ENCODE data around the gene KIAA0825.

KIAA0825 gene, protein sequence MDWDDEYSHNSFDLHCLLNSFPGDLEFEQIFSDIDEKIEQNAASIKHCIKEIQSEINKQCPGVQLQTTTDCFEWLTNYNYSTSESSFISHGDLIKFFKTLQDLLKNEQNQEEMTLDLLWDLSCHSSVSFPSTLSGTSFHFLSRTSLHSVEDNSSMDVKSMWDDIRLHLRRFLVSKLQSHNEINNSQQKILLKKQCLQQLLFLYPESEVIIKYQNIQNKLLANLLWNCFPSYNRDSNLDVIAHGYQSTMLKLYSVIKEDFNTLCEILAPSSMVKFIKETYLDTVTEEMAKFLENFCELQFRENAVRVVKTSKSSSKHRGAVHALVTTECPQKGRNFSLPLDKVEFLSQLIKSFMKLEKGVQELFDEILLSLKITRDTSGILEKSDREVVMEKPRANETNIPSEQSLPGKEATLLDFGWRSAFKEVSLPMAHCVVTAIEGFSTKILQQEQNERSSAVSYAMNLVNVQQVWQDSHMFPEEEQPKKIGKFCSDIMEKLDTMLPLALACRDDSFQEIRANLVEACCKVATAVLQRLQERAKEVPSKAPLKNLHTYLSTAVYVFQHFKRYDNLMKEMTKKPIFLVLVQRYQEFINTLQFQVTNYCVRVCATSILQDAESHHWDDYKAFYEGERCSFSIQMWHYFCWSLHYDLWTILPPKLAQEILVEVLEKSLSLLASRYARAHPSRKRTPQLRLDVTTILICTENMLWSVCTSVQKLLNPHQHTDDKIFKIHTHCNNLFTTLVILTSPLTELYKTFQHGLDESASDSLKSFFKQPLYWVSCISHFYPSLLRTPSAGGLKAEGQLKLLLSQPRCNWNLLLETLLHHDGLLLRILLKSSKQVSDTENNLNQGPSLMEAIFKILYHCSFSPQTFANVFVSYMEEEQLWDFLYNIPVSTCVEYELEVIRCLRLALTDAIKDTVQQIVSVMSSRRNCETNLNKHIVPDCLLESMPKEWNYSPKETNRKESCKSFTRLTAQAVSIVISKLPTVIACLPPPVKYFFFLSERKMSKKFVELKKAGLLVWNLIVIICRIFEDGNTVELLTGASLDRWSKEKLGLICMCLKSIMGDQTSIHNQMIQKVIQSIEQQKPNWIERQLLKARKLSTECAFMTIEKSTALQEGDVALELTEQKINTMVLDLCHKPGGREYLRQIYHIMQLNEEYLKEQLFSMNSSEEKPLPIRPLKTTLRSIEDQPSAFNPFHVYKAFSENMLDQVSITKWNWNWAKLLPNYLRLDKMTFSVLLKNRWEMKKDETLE (N-terminal part only)
- 0.97 to 8.7 (median 4.7) reads per million in 18 experiments for total RNA-seq

- peak; percentile 82 to 89 for DNase-seq
Observed at GRCh38 chr5:94618493-94619328, at the start of gene KIAA0825, which contains the start of gene SLF1. TSS of gene KIAA0825 (minus strand) at chr5:94618604. CDS start at chr5:94537126, 81,478 bp downstream. TSS of gene SLF1 (plus strand) at chr5:94618669. CDS start at chr5:94628811, 10,142 bp downstream.

GRCh38 chr5:94667937-94668336 is 49.5 kb upstream of the KIAA0825 start:
- DNase-seq, result no peak

DNA sequence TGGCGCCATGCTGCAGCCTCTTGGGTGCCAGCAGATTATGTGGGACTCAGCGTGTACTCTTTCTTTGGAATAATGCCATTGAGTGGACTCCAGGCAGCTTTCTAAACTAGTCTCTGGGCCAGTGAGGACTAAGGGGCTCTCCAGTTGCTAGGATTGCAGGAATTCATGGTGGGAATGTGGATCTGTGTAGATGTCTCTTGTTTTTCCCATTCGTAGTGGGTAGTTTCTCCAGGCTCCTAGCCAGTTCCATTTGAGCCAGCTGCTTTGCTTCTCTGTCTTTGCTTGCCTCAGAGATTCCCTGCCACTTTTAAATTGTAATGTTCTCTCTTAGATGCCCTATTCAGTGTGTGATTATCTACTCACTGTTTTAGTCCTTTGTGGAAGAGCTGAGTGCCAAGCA is 42.7 kb upstream of the KIAA0825 start:
- DNase-seq, result no peak

- no peak for DNase-seq
Observed at GRCh38 chr5:94660506-94660905, 42.1 kb upstream of the KIAA0825 start.

- DNase-seq, result no peak
Observed at GRCh38 chr5:94658272-94658671, 39.9 kb upstream of the KIAA0825 start.

DNA sequence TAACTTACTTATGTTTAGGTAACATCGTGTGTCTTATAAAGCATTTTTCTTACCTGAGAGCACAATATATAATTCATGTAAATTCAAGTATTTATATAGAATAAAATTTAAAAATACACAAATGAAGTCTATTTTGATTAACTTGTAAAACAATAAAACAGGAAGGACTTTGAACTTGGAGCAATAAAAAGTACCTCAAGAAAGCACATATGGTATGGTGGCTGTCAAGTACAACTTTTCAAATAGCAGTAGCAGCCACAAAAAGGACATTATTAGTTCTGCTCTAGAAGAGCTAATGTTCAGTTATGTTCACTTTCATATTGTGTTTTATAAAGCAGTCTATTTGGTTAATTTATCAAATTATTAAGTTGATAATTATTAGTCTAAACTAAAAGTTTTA is 31.5 kb upstream of the KIAA0825 start:
- no peak for DNase-seq

DNA sequence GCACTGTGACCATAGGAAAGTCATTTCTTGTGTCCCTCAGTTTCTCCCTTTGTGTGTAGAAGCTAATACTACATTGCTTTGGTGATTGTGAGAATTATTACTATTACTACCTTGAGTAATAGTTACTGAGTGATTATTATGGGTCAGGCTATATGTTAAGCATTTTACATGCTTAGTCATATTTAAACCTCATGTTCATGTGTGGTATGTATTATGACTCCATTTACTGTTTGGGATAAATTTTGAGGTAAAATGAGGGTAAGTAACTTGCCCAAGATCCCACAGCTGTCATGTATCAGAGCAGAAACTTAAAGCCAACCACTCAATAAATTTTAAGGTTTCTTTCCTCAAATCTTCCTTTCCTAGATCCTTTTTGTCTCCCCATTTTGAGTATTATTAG is 28.4 kb upstream of the KIAA0825 start:
- DNase-seq, result no peak

- DNase-seq, result no peak
Observed at GRCh38 chr5:94645053-94645452, 26.6 kb upstream of the KIAA0825 start.

DNA sequence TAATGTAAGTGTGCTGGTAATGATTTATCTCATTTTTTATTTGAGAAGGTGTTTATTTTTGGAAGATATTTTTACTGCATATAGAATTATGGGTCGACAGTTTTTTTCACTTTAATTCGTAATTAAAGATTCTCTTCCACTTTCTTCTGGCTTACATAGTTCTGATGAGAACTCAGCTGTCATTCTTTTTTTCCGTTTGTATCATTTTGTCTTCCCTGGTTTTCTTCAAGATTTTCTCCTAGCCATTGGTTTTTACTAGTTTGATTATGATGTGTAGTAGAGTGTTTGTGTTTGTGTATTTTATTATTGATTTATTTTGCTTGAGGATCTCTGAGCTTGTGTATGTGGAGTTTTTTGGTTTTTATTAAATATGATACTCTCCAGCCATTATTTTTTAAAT is 21.8 kb upstream of the KIAA0825 start:
- DNase-seq, result no peak

DNA sequence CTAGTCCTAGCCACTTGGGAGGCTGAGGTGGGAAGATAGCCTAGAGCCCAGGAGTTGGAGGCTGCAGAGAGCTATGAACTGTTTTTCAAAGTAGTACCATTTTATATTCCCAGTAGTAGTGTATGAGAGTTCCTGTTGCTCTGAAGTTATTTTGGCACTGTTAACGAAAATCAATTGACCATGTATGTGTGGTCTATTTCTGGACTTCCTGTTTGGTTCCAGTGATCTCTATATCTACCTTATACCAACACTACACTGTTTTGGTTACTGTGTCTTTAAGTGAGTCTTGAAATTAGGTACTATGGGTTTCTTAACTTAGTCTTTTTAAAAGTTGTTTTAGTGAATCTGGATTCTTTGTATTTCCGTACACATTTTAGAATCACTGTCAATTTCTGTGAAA is 13.6 kb upstream of the KIAA0825 start:
- no peak for DNase-seq

DNA sequence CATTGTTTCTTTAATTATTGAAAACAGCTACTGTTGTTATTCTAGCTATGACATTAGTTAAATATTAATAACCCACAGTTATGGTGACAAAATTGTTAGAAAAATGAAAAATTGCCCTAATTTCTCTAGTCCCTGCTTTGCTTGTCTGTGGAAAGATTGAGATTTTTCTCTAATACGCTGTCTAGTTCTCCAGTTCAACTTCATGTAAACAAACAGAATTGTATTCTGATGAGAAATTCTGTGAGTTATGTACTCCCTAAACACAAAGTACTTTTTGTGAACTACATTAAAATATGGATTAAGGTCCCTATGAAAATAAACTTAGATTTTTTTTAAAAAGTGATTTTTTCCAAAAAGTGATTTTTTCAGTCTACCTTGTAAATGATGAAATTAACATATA is 8.8 kb upstream of the KIAA0825 start:
- no peak for DNase-seq

- no peak for DNase-seq
Observed at GRCh38 chr5:94623877-94624276, 5.5 kb upstream of the KIAA0825 start.

- DNase-seq, result no peak
Observed at GRCh38 chr5:94623011-94623410, 4.6 kb upstream of the KIAA0825 start.

GRCh38 chr5:94621763-94622162 is 3.4 kb upstream of the KIAA0825 start:
- no peak for DNase-seq

GRCh38 chr5:94620256-94620655 is 1.9 kb upstream of the KIAA0825 start:
- DNase-seq, result no peak

DNA sequence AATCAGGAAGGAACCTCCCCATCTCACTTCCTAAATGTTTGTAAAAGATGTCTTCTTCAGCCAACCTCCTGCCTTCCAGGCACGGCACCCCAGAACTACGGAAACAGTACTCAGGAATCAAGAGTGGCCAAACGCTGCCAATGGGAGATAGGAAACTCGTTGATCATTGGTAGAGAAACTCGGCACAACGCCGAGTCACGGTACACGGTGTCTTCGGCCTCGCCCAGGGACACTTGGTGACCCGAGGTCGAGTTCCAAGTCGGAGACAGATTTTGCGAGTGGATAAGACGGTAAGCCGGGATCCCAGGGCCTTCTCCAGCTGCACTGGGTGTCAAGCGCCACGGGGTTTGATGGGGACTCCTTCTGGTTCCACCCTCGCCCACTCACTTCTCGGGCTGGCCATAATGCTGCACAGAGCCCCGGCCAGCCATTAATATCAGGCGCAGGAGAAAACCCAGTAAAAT is 343 bp downstream of the KIAA0825 start:
- DNase-seq, result peak; percentile 77 to 84

GRCh38 chr5:94615862-94616261 is 2.5 kb downstream of the KIAA0825 start:
- no peak for DNase-seq

DNA sequence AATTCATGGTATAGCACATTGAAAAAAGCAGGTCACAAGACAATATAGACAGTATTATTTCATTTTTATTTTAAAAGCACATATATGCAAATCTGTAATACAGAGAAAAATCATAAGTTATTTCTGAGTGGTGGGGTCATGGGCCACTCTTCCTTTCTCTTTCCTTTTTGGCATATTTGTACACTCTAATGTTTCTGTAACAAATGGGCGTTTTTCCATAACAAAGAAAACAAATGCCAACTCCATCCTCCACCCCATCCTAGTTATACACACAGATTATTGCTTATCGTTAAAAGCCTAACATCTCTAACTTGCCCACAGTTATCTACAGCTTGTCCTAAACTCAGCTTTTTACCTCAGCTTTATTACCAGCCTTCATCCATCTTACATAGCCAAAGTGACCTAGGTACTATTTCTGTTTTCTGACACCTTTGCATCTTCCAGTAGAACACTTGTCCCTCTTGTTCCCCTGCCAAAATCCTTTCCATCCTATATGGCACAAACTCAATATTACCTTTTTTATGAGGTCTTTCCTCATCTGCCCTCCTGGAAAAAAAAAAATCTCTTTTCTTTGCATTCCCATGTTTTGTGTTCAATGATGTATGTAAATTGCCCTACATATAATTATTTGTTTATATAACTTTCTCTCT is 4.1 kb downstream of the KIAA0825 start:
- no peak for DNase-seq

DNA sequence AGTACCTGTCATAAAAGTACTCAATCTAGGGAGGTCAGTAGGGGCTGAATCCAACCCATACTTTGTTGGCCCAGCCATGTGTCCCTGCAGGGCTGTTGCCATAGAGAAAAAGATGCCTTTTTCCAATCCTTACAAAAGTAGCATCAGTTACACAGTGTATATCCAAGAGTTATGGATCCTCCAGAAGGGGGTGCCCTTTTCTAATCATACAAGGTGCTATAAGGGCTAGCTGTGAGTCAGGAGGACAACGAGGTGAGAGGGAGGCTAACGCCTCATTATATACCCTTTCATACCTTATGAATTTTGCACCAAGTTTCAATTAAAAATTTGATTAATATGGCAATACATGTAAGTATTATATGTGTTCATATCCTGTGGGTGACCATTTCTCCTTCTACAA is 4.8 kb downstream of the KIAA0825 start:
- DNase-seq, result no peak

DNA sequence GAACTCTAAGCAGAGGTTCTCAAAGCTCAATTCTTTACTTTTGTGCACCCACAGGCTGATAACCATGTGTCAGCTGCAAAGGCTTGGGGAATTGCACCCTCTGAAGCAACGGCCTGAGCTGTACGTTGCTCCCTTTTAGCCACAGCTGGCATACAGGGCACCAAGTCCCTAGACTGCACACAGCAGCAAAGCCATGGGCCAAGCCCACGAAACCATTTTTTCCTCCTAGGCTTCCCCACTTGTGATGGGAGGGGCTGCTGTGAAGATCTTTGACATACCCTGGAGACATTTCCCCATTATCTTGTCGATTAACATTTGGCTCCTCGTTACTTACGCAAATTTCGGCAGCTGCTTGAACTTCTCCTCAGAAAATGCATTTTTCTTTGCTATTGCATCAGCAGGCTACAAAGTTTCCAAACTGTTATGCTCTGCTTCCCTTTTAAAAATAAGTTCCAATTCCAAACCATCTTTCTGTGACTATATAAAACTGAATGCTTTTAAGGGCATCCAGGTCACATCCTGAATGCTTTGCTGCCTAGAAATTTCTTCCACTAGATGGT is 23.0 kb downstream of the KIAA0825 start:
- DNase-seq, result peak; percentile 69 to 80

Data from inflammatory macrophage (primary cell).